ENCODE data around the gene RAPGEF3.

Gene RAPGEF3

DNA sequence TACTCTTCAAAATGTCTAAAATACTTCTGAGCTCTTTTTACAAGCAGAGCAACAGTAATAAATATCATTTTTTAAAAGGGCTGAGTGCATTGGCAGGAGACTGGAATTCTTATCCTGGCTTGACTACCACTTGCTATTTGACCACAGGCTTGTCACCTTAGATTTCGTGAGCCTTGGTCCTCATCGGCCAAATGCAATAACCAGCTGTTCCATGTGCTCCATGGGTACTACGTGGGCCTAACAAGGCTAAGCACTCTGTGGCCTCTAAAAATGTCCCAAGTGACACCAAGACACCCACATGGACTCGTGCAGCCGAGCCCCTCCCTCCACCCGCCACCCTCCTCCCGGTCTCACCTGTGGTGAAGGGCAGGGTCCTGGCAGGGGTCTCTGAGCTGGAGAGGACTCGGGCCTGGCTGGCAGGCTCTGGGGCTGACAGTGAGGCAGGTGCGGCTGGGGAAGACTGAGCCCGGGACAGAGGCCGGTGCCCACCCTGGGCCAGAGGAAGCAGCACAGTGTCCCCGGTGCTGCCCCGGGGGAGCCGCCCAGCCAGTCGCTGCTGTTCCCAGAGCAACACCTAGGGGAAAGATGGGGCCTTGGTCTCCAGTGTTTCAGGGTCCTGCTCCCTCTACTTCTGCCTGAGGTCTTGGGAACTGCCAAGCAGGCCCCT lies 34.5 kb upstream of the RAPGEF3 start:
- Histone ChIP-seq H3K23ac (ENCODE audit: low read length) (no peak overlapping the region), H3K27me3 (ENCODE audit: insufficient read depth, low read length) (no peaks in the 10 kb centered on the region), H2BK120ac (ENCODE audit: insufficient read depth, low read length, poor library complexity) (no peak overlapping the region), H3K9ac (ENCODE audit: low read length) (no peak overlapping the region), H3K9me3 (ENCODE audit: insufficient read depth, low read depth, low read length) (peaks cover 4% of the 10 kb centered on the region), H2BK12ac (ENCODE audit: low read length) (no peak overlapping the region), H3K27ac (ENCODE audit: low read depth, low read length) (no peak overlapping the region), H3K4me2 (ENCODE audit: low read length) (no peak overlapping the region), H2BK5ac (ENCODE audit: low read depth, low read length, poor library complexity) (no peak overlapping the region), H4K91ac (ENCODE audit: low read depth, low read length) (no peak overlapping the region), H3K79me2 (ENCODE audit: control insufficient read depth, insufficient read depth, low read length, poor library complexity) (no peaks in the 10 kb centered on the region), H3K4me3 (ENCODE audit: low read depth, low read length) (no peak overlapping the region), H3K4me1 (ENCODE audit: control insufficient read depth in 1 of 2, insufficient read depth in 2 of 2, low read length in 2 of 2) (no peaks in the 10 kb centered on the region), H2AFZ (ENCODE audit: insufficient read depth, low read length, poor library complexity) (no peak overlapping the region), H3K4ac (ENCODE audit: low read depth, low read length) (no peak overlapping the region), H2AK5ac (ENCODE audit: low read length) (no peak overlapping the region), H3K18ac (ENCODE audit: low read length) (no peak overlapping the region), H3K79me1 (ENCODE audit: low read length) (no peaks in the 10 kb centered on the region), H3K14ac (ENCODE audit: low read length) (no peak overlapping the region), H4K12ac (ENCODE audit: low read depth, low read length) (no peak overlapping the region), H4K8ac (ENCODE audit: low read depth, low read length) (no peak overlapping the region), H3K36me3 (ENCODE audit: control insufficient read depth in 1 of 2, insufficient read depth in 2 of 2, low read length in 2 of 2) (peaks cover 87 to 92% of the 10 kb centered on the region in 2 experiments)
- no peak for DNase-seq
- no CpG with 5 or more reads among the region's 15 CpGs for WGBS (ENCODE audit: extremely low coverage, insufficient coverage, insufficient read length)

DNA sequence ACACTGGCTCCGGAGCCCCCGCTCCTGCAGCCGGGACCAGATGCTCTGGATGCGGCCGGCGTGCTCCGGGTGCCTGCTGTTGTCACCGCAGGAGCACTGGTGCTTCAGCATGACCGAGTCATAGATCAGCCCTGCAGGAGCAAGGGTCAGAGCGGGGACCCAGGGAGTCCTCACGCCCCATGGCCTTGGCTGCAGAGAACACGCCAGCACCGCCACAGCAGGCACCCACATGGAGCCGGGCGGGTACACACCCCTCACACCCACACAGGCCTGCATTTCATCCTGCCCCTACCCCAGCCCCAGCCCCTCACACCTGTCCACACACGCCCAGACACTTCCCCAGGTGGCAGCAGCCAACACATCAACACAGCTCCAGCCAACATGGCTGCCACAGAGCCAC lies 33.2 kb upstream of the RAPGEF3 start:
- no peak overlapping the region for H2BK120ac ChIP-seq (ENCODE audit: insufficient read depth, low read length, poor library complexity)
- H3K27ac ChIP-seq (ENCODE audit: low read depth, low read length) = no peak overlapping the region
- H2BK5ac ChIP-seq (ENCODE audit: low read depth, low read length, poor library complexity) = no peak overlapping the region
- H3K79me2 ChIP-seq (ENCODE audit: control insufficient read depth, insufficient read depth, low read length, poor library complexity) = no peaks in the 10 kb centered on the region
- DNase-seq = no peak
- H3K18ac ChIP-seq (ENCODE audit: low read length) = no peak overlapping the region
- H3K14ac ChIP-seq (ENCODE audit: low read length) = no peak overlapping the region
- no CpG with 5 or more reads among the region's 16 CpGs for WGBS (ENCODE audit: extremely low coverage, insufficient coverage, insufficient read length)
- H3K36me3 ChIP-seq (ENCODE audit: control insufficient read depth in 1 of 2, insufficient read depth in 2 of 2, low read length in 2 of 2) = peaks cover 88 to 92% of the 10 kb centered on the region in 2 experiments
- no peaks in the 10 kb centered on the region for H3K4me1 ChIP-seq (ENCODE audit: control insufficient read depth in 1 of 2, insufficient read depth in 2 of 2, low read length in 2 of 2)
- H4K91ac ChIP-seq (ENCODE audit: low read depth, low read length) = no peak overlapping the region
- no peak overlapping the region for H4K8ac ChIP-seq (ENCODE audit: low read depth, low read length)
- H3K9me3 ChIP-seq (ENCODE audit: insufficient read depth, low read depth, low read length) = peaks cover 4% of the 10 kb centered on the region
- H2BK12ac ChIP-seq (ENCODE audit: low read length) = no peak overlapping the region
- H3K79me1 ChIP-seq (ENCODE audit: low read length) = no peaks in the 10 kb centered on the region
- H3K4ac ChIP-seq (ENCODE audit: low read depth, low read length) = no peak overlapping the region
- no peaks in the 10 kb centered on the region for H3K27me3 ChIP-seq (ENCODE audit: insufficient read depth, low read length)
- H4K12ac ChIP-seq (ENCODE audit: low read depth, low read length) = no peak overlapping the region
- no peak overlapping the region for H3K23ac ChIP-seq (ENCODE audit: low read length)
- no peak overlapping the region for H3K9ac ChIP-seq (ENCODE audit: low read length)
- no peak overlapping the region for H3K4me2 ChIP-seq (ENCODE audit: low read length)
- H2AFZ ChIP-seq (ENCODE audit: insufficient read depth, low read length, poor library complexity) = no peak overlapping the region
- no peak overlapping the region for H3K4me3 ChIP-seq (ENCODE audit: low read depth, low read length)
- no peak overlapping the region for H2AK5ac ChIP-seq (ENCODE audit: low read length)

DNA sequence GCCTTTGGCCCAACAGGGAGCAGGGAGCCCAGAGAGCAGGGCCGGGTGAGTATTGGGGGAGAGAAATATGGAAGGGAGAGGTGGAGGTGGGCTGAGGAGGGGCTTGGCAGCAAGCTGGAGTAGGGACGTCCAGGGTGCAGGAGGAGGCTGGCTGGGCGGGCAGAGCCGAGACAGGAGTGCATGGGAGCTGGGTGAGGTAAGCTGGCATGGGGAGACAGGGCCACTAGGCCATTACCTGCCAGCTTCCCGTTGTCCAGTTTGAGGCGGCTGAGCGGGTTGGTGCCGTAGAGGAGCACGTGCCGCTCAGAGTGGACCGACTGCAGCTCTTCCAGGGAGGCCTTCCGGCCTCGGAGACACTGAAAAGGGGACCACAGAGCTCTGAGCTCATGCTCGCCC lies 32.7 kb upstream of the RAPGEF3 start:
- no peak for DNase-seq
- Histone ChIP-seq H3K4me2 (ENCODE audit: low read length) (no peak overlapping the region), H2AK5ac (ENCODE audit: low read length) (no peak overlapping the region), H2BK120ac (ENCODE audit: insufficient read depth, low read length, poor library complexity) (no peak overlapping the region), H3K27me3 (ENCODE audit: insufficient read depth, low read length) (no peaks in the 10 kb centered on the region), H4K91ac (ENCODE audit: low read depth, low read length) (no peak overlapping the region), H3K14ac (ENCODE audit: low read length) (no peak overlapping the region), H2BK12ac (ENCODE audit: low read length) (no peak overlapping the region), H3K27ac (ENCODE audit: low read depth, low read length) (no peak overlapping the region), H3K79me2 (ENCODE audit: control insufficient read depth, insufficient read depth, low read length, poor library complexity) (no peaks in the 10 kb centered on the region), H3K9me3 (ENCODE audit: insufficient read depth, low read depth, low read length) (peaks cover 4% of the 10 kb centered on the region), H3K4ac (ENCODE audit: low read depth, low read length) (no peak overlapping the region), H3K9ac (ENCODE audit: low read length) (no peak overlapping the region), H2AFZ (ENCODE audit: insufficient read depth, low read length, poor library complexity) (no peak overlapping the region), H3K18ac (ENCODE audit: low read length) (no peak overlapping the region), H3K4me1 (ENCODE audit: control insufficient read depth in 1 of 2, insufficient read depth in 2 of 2, low read length in 2 of 2) (no peaks in the 10 kb centered on the region), H3K79me1 (ENCODE audit: low read length) (no peaks in the 10 kb centered on the region), H4K8ac (ENCODE audit: low read depth, low read length) (no peak overlapping the region), H2BK5ac (ENCODE audit: low read depth, low read length, poor library complexity) (no peak overlapping the region), H3K36me3 (ENCODE audit: control insufficient read depth in 1 of 2, insufficient read depth in 2 of 2, low read length in 2 of 2) (peaks cover 88 to 93% of the 10 kb centered on the region in 2 experiments), H4K12ac (ENCODE audit: low read depth, low read length) (no peak overlapping the region), H3K4me3 (ENCODE audit: low read depth, low read length) (no peak overlapping the region), H3K23ac (ENCODE audit: low read length) (no peak overlapping the region)
- no CpG with 5 or more reads among the region's 14 CpGs for WGBS (ENCODE audit: extremely low coverage, insufficient coverage, insufficient read length)

DNA sequence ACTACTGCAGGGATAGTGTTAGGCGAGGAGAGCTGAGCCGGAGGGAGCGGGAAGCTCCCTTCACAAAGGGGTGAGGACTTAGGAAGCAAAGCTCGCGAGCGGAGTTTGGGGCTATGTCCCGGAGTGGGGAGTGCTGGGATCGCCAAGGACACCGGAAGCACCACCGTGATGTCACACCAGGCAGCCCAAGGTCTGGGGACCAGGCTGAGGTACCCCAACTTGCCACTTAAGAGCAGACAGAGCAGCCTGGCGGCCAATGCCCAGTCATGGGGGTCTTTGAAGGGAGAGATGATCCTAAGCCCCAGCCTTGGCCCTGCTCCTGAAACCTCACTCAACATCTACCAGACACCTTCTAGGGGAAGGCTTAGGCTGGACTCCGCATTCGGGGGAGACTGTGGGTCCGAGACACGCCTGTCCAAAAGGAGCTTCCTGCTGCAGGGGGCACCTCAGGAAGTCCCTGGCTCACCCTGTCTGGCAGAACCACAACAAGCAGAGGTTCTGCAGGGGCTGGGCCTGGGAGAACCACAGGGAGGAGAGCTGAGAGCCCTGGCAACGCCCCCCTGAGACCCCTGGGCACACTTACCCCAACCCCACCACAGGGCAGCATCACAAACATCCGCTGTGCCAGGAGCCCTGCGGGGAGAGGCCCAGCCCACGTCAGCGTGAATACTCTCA lies 32.1 kb upstream of the RAPGEF3 start:
- no peak for DNase-seq
- Histone ChIP-seq H2AK5ac (ENCODE audit: low read length) (no peak overlapping the region), H4K8ac (ENCODE audit: low read depth, low read length) (no peak overlapping the region), H3K4ac (ENCODE audit: low read depth, low read length) (no peak overlapping the region), H3K23ac (ENCODE audit: low read length) (no peak overlapping the region), H3K9ac (ENCODE audit: low read length) (no peak overlapping the region), H4K91ac (ENCODE audit: low read depth, low read length) (no peak overlapping the region), H3K9me3 (ENCODE audit: insufficient read depth, low read depth, low read length) (peaks cover 4% of the 10 kb centered on the region), H3K18ac (ENCODE audit: low read length) (no peak overlapping the region), H3K4me3 (ENCODE audit: low read depth, low read length) (peak overlapping the region; percentile 25), H2AFZ (ENCODE audit: insufficient read depth, low read length, poor library complexity) (no peak overlapping the region), H3K4me2 (ENCODE audit: low read length) (no peak overlapping the region), H2BK120ac (ENCODE audit: insufficient read depth, low read length, poor library complexity) (no peak overlapping the region), H2BK5ac (ENCODE audit: low read depth, low read length, poor library complexity) (no peak overlapping the region), H3K27me3 (ENCODE audit: insufficient read depth, low read length) (no peaks in the 10 kb centered on the region), H3K14ac (ENCODE audit: low read length) (no peak overlapping the region), H4K12ac (ENCODE audit: low read depth, low read length) (no peak overlapping the region), H2BK12ac (ENCODE audit: low read length) (no peak overlapping the region), H3K79me2 (ENCODE audit: control insufficient read depth, insufficient read depth, low read length, poor library complexity) (no peaks in the 10 kb centered on the region), H3K79me1 (ENCODE audit: low read length) (no peaks in the 10 kb centered on the region), H3K4me1 (ENCODE audit: control insufficient read depth in 1 of 2, insufficient read depth in 2 of 2, low read length in 2 of 2) (no peaks in the 10 kb centered on the region), H3K36me3 (ENCODE audit: control insufficient read depth in 1 of 2, insufficient read depth in 2 of 2, low read length in 2 of 2) (peaks cover 90 to 94% of the 10 kb centered on the region in 2 experiments), H3K27ac (ENCODE audit: low read depth, low read length) (no peak overlapping the region)
- no CpG with 5 or more reads among the region's 20 CpGs for WGBS (ENCODE audit: extremely low coverage, insufficient coverage, insufficient read length)

Measured in trophoblast cell (in vitro differentiated cells and primary cell).